ENCODE measurements around the gene TTC39A.

Gene TTC39A

GRCh38 chr1:51313961-51314777 is 16.2 kb downstream of the TTC39A start:
- DNase-seq = no peak

DNA sequence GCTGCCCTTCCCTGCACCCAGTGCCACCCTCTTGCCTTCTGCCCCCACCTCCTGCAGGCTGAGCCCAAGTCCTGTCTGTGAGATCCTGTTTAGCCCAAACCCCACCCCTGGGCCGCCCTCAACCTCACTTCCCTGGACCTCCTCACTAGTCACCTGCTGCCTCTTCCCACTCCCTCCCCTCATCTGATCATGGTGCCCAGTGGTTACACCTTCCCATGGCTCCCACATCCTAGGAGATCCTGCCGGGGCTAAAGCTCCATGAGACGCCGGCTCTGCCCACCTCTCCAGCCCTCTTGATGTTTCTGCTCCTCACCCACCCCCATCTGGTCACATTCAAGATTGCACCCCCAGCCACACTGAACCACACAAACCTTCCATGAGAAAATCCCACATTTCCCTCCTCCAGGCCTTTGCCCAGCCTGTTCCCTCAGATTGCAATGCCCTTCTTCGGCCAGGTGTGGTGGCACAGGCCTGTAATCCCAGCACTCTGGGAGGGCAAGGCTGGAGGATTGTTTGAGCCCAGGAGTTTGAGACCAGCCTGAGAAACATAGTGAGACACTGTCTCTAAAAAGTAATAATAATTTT is 17.0 kb downstream of the TTC39A start:
- no peak for DNase-seq

GRCh38 chr1:51312718-51313117 is 17.6 kb downstream of the TTC39A start:
- DNase-seq = no peak

- no peak for DNase-seq
Measured at GRCh38 chr1:51311826-51312225, 18.5 kb downstream of the TTC39A start.

- no peak for DNase-seq
Measured at GRCh38 chr1:51310871-51311613, 19.3 kb downstream of the TTC39A start.

DNA sequence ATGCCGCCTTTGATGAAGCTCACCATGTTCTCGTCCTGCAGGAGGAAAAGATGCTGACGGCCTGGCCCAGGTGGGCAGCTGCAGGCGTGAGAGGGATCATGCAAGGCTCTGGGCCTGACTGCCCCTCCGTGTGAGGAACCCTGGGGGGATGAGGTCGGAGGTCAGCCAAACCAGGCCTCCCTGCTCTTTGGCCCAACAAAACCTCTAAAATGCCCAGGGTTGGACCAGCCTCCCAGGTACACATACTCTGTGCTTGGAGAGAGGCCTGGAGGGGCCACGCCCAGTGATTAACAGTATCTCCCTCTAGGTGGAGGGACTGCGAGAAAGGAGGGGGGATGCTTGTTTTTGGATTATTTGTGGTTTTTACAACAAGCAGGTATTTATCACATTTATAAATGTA is 21.1 kb downstream of the TTC39A start:
- DNase-seq = no peak

GRCh38 chr1:51308636-51309035 is 21.7 kb downstream of the TTC39A start:
- no peak for DNase-seq

DNA sequence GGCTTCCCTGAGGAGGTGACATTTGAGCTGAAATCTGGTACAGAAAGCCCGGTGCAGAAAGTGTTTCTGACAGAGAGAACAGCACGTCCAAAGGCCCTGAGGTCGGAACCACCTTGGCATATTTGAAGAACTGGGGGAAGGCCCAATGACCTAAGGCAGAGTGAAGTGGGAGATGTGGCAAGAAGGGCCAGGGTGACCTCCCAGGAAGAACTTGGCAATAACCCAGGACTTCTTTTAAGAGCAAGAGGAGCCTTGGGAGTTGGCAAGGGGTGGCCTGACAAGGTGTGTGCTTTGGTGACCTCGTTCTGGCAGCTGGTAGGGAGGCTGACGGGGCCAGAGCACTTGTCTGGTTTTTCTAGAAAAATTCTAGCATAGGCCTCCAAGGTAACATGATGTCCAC is 23.4 kb downstream of the TTC39A start:
- no peak for DNase-seq

GRCh38 chr1:51305371-51305823 is 25.0 kb downstream of the TTC39A start:
- no peak for DNase-seq

DNA sequence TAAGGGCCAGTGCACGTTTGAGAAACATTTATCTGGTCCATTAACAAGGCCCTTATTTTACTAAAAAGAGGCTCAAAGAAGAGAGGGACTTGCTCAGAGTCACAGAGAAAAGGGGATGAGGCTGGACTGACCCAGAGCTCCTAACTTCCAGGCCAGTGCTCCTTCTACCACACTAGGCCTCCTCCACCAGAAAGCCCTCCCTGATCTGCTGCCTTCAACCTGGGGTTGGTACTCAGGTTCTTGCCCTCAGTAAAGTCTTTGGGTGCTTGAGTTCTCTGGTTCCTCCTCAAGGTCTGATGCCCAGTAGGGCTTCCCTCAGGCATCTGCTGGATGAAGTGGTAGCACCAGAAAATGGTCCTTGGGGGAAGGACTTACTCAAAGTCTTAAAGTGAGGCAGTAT is 26.0 kb downstream of the TTC39A start:
- no peak for DNase-seq

GRCh38 chr1:51303751-51304251 is 26.6 kb downstream of the TTC39A start:
- no peak for DNase-seq

DNA sequence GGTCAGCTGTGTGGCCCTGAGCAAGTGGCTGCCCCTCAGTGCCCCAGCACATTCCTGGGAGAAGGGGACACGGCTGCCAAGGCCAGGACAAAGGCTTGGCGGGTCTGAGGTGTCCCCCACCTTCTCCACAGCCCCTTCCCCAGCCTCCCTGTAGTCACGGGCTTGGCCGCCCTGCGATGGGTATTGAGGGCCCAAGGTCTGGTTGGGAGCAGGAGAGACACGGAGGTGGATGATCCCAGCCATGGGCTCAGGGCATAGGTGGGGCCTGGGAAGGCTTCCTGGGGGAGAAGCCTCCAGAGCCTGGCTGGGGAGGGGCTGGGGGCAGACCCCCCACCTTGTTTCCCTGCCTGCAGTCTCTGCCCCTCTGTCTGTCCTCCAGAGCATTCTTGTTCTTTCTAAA is 27.0 kb downstream of the TTC39A start:
- no peak for DNase-seq

- DNase-seq = no peak
Measured at GRCh38 chr1:51302746-51303145, 27.6 kb downstream of the TTC39A start.

- no peak for DNase-seq
Measured at GRCh38 chr1:51302270-51302669, 28.1 kb downstream of the TTC39A start.

DNA sequence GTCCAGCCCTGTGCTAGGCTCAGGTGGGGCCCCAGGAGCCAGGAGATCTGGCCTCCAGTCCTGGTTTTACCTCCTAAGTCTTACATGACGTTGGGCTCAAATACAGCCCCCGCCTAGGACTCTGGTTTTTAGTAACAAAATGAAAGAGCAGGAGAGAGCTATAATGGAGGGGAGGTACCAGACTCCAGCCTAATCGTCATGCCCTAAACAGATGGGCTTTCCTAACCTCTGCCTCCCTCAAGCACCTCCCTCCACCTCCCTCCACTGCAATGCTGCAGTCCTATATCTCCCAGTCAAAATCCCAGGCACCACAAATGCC is 28.6 kb downstream of the TTC39A start:
- no peak for DNase-seq

GRCh38 chr1:51301152-51301843 is 29.1 kb downstream of the TTC39A start:
- DNase-seq = no peak

GRCh38 chr1:51299981-51300670 is 30.2 kb downstream of the TTC39A start:
- DNase-seq = no peak

GRCh38 chr1:51299185-51299885 is 31.0 kb downstream of the TTC39A start:
- DNase-seq = no peak

DNA sequence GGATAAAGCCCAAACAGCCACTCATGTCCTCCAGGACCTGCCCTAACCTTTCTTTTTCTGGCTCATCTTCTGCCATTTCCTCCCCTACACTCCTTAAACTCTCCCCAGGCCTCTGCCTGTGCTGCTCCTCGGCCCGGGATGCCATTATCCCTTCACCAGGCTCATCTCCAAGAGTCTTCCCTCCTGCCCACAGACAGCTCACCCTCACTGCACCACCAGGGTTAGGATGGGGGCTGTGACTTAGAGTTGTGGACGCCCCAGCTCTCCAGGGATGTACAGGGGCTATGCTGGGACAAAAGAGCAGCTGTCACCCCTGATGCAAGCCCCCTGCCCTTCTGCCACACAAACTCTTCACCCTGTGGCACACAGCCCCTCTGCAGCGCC is 32.0 kb downstream of the TTC39A start:
- DNase-seq = no peak

DNA sequence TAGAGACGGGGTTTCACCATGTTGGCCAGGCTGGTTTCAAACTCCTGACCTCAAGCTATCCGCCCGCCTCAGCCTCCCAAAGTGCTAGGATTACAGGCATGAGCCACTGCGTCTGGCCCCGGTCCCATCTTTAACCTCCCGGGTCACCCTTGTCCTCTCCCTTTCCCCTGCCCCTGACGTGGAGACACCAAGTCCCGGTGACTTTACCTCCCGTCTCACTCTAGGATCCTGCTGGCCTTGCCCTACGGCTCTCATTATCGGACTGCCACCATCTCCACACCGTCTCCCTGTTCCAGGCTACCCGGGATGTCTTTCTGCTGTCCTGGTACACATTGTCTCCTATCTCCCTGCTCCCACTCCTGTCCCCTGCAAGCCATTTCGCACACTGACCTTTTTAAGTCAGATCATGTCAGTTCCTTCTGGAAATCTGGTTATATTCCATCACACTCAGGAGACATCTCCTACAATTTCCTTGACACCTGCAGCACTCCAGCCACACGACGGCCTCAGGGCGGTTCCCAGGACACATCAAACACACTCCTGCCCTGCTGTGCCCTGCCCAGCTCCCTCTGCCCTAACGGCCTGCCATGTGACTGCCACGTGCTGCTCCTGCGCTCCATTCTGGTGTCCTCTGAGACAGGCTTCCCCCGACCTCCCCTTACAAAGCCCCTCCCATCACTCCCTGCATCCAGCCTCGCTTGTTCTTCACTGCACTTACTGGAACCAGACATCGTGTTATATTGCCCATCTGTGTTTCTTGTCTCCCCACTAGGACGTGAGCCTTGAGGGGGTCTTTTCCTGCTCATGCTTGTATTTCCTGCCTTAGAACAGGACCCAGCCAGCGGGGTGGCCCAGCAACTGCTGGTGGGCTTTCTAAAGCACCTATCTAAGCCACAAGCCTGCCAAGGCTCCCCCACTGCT is 32.7 kb downstream of the TTC39A start:
- DNase-seq = no peak
